ENCODE data around the gene MAP3K3.

DNA sequence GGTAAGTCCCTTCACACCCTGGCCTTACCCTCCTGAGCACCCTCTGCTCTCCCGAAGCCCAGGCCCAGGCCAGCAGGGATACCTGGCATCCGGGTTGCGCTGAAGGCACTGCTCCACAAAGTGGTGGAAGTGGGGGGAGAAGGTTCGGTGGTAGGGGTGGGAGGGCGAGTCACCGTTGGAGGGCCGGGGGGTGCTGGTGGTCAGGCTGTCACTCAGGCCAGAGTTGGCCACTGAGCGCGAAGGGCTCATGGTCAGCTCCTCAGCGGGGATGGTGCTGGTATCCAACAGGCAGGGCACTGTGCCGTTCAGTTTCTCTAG is 82.0 kb downstream of the MAP3K3 start:
- TF ChIP-seq CTCF (IDR thresholded peaks at IDR 0.05), result no peak
- TF ChIP-seq POLR2A (IDR thresholded peaks at IDR 0.05), result no peak

All from body of pancreas (tissue), 4 donors.